T-helper 22 cell (primary cell): ENCODE data around the gene REN.

Experiments
- DNase-seq: peaks from one replicate; pipeline ENCODE4 v3.0.0-alpha.2; 2020; ENCODE audit warnings: low read depth

Gene REN

GRCh38 chr1:204130981-204131892 is 34.9 kb downstream of the REN start:
- DNase-seq, result no peak

- no peak for DNase-seq
These were observed 36.0 kb downstream of the REN start for GRCh38 chr1:204130178-204130577.

GRCh38 chr1:204128964-204129896 is 36.9 kb downstream of the REN start:
- DNase-seq, result peak; percentile 29

- DNase-seq, result no peak
These were observed 37.6 kb downstream of the REN start for GRCh38 chr1:204128464-204128963.

- DNase-seq, result no peak
These were observed 38.4 kb downstream of the REN start for GRCh38 chr1:204127597-204128242.

- no peak for DNase-seq
These were observed 39.2 kb downstream of the REN start for GRCh38 chr1:204126956-204127355.

- no peak for DNase-seq
These were observed 39.8 kb downstream of the REN start for GRCh38 chr1:204126386-204126785.

GRCh38 chr1:204125759-204126351 is 40.3 kb downstream of the REN start:
- no peak for DNase-seq

- no peak for DNase-seq
These were observed 41.5 kb downstream of the REN start for GRCh38 chr1:204124639-204125038.

GRCh38 chr1:204123376-204123775 is 42.8 kb downstream of the REN start:
- no peak for DNase-seq

- no peak for DNase-seq
These were observed 44.1 kb downstream of the REN start for GRCh38 chr1:204121840-204122555.

GRCh38 chr1:204116539-204116938 is 49.6 kb downstream of the REN start:
- DNase-seq, result no peak

GRCh38 chr1:204115116-204115515 is 51.0 kb downstream of the REN start:
- DNase-seq, result no peak

GRCh38 chr1:204114606-204115005 is 51.5 kb downstream of the REN start:
- no peak for DNase-seq

GRCh38 chr1:204113896-204114295 is 52.2 kb downstream of the REN start:
- DNase-seq, result no peak

- no peak for DNase-seq
These were observed 53.0 kb downstream of the REN start for GRCh38 chr1:204112876-204113730.

GRCh38 chr1:204110894-204111633 is 55.1 kb downstream of the REN start:
- no peak for DNase-seq

GRCh38 chr1:204108312-204109141 is 57.6 kb downstream of the REN start:
- DNase-seq, result no peak
